IPS DF 4.7 (cell line): ENCODE measurements around the gene ESRRA.

Experiments used
- DNase-seq: peaks from one replicate; pipeline ENCODE4 v3.0.0-alpha.2; 2013; ENCODE audit warnings: low spot score; ENCODE audit errors: extremely low read depth

ESRRA gene

GRCh38 chr11:64275031-64275800, 30.1 kb upstream of the ESRRA start:
- no peak for DNase-seq

GRCh38 chr11:64275841-64276240, 29.5 kb upstream of the ESRRA start:
- no peak for DNase-seq

GRCh38 chr11:64276653-64277431, 28.5 kb upstream of the ESRRA start:
- DNase-seq = no peak

- DNase-seq = no peak
Observed at GRCh38 chr11:64278576-64279190, 26.6 kb upstream of the ESRRA start.

GRCh38 chr11:64281957-64282770, 23.2 kb upstream of the ESRRA start:
- DNase-seq = no peak

- no peak for DNase-seq
Observed at GRCh38 chr11:64283092-64283491, 22.2 kb upstream of the ESRRA start.

GRCh38 chr11:64284048-64284961, 21.0 kb upstream of the ESRRA start, which contains the start of gene BAD:
TSS of gene BAD (minus strand) at chr11:64284665. CDS start at chr11:64284368, 297 bp downstream.
- no peak for DNase-seq

GRCh38 chr11:64284962-64285884, 20.1 kb upstream of the ESRRA start, which contains the start of gene GPR137:
TSS of gene GPR137 (plus strand) at chr11:64285848. CDS start at chr11:64286525, 677 bp downstream.
- no peak for DNase-seq

GRCh38 chr11:64285885-64286800, 19.2 kb upstream of the ESRRA start:
- no peak for DNase-seq

GRCh38 chr11:64286801-64287159, 18.5 kb upstream of the ESRRA start:
- no peak for DNase-seq

GRCh38 chr11:64287676-64288352, 17.5 kb upstream of the ESRRA start:
- no peak for DNase-seq

- no peak for DNase-seq
Observed at GRCh38 chr11:64288353-64288750, 17.0 kb upstream of the ESRRA start.

- no peak for DNase-seq
Observed at GRCh38 chr11:64289002-64289564, 16.2 kb upstream of the ESRRA start.

GRCh38 chr11:64290352-64291261, 14.7 kb upstream of the ESRRA start:
- DNase-seq = no peak

GRCh38 chr11:64291262-64291751, 14.0 kb upstream of the ESRRA start, which contains the start of gene KCNK4:
TSS of gene KCNK4 (plus strand) at chr11:64291302. CDS start at chr11:64293019, 1,717 bp downstream.
- no peak for DNase-seq
